ENCODE measurements around the gene SNED1.
A peak's percentile ranks its signal among the peaks of the same experiment; 100 is the strongest.

SNED1 gene

GRCh38 chr2:241068942-241069810 is 70.8 kb downstream of the SNED1 start:
- no peak for DNase-seq

- no peak for DNase-seq
These were observed 71.4 kb downstream of the SNED1 start for GRCh38 chr2:241069821-241070281.

GRCh38 chr2:241070361-241070760 is 71.9 kb downstream of the SNED1 start:
- peak; percentile 22 for DNase-seq

- DNase-seq = peak; percentile 23
These were observed 72.6 kb downstream of the SNED1 start for GRCh38 chr2:241070811-241071676.

- DNase-seq = no peak
These were observed 73.3 kb downstream of the SNED1 start for GRCh38 chr2:241071677-241072111.

- DNase-seq = no peak
These were observed 73.7 kb downstream of the SNED1 start for GRCh38 chr2:241072151-241072550.

GRCh38 chr2:241072553-241073165 is 74.2 kb downstream of the SNED1 start:
- no peak for DNase-seq

- DNase-seq = no peak
These were observed 75.0 kb downstream of the SNED1 start for GRCh38 chr2:241073166-241074064.

GRCh38 chr2:241074065-241074818 is 75.8 kb downstream of the SNED1 start:
- DNase-seq = no peak

- DNase-seq = no peak
These were observed 76.6 kb downstream of the SNED1 start for GRCh38 chr2:241074901-241075540.

- no peak for DNase-seq
These were observed 82.2 kb downstream of the SNED1 start for GRCh38 chr2:241080405-241081189.

- DNase-seq = no peak
These were observed 82.8 kb downstream of the SNED1 start for GRCh38 chr2:241081190-241081642.

- DNase-seq = no peak
These were observed 83.4 kb downstream of the SNED1 start for GRCh38 chr2:241081643-241082340.

GRCh38 chr2:241082341-241083090 is 84.1 kb downstream of the SNED1 start:
- no peak for DNase-seq

- DNase-seq = no peak
These were observed 84.6 kb downstream of the SNED1 start for GRCh38 chr2:241083091-241083415.

- no peak for DNase-seq
These were observed 86.5 kb downstream of the SNED1 start for GRCh38 chr2:241084856-241085444.

- DNase-seq = no peak
These were observed 89.2 kb downstream of the SNED1 start for GRCh38 chr2:241087420-241088268.
